Transverse colon (tissue), 4 donors: ENCODE results near the gene SMIM10L2A. TPM values are rescaled to one million over a fixed set of nuclear protein-coding genes. Genes with fewer than 3 reads are reported as not detected.
"Not testable (repeated sequence)": the region's sequence is repeated elsewhere in the genome, so short reads cannot be mapped to it uniquely, and the experiment has no call there.

Source experiments
- DNase-seq: peaks from one replicate; pipeline ENCODE4 v3.0.0-alpha.2; 2019
- H3K27ac ChIP-seq, 4 donors: fragments of 200-600 bp; sonication (generic); 2 replicates each; pipeline ENCODE4 v1.5.1; 2016 to 2018; ENCODE audit warnings: inconsistent platforms in 4 of 4
- H3K27me3 ChIP-seq: fragments of 200-600 bp; sonication (generic); 2 replicates; pipeline ENCODE4 v1.5.1; 2017; ENCODE audit warnings: inconsistent platforms
- H3K36me3 ChIP-seq, 4 donors: fragments of 200-600 bp; sonication (generic); 2 replicates each; pipeline ENCODE4 v1.5.1; 2017 to 2019; ENCODE audit warnings: inconsistent platforms in 4 of 4
- H3K4me1 ChIP-seq, 4 donors: fragments of 200-600 bp; sonication (generic); 2 replicates each; pipeline ENCODE4 v1.5.1; 2017 to 2020; ENCODE audit warnings: inconsistent platforms in 4 of 4
- H3K4me3 ChIP-seq, 4 donors: fragments of 200-600 bp; sonication (generic); 1 replicate in 1 of 4; 2 replicates in 3 of 4; pipeline versions ENCODE4 v1.5.1 to v1.6.1; 2017 to 2019; ENCODE audit warnings: inconsistent platforms in 4 of 4
- H3K9me3 ChIP-seq, 2 donors: fragments of 200-600 bp; sonication (generic); 2 replicates each; pipeline ENCODE4 v1.5.1; 2017 to 2019; ENCODE audit warnings: inconsistent platforms in 2 of 2
- EP300 ChIP-seq: sonication (generic); formaldehyde crosslinking; IDR thresholded peaks from one replicate; pipeline ENCODE4 v1.6.1; 2017; ENCODE audit warnings: antibody characterized with exemption, low read depth
- POLR2A ChIP-seq: fragments of 450-650 bp; IDR thresholded peaks from one replicate; pipeline ENCODE4 v1.6.1; 2016; ENCODE audit warnings: antibody characterized with exemption, mild to moderate bottlenecking, moderate library complexity
- POLR2AphosphoS5 ChIP-seq, 3 donors: sonication (generic); formaldehyde crosslinking; IDR thresholded peaks; one replicate each; pipeline ENCODE4 v1.6.1; 2016; ENCODE audit warnings: antibody characterized with exemption in 3 of 3
- WGBS, 2 donors: methylation state at CpG; one replicate each; pipeline ENCODE4 v1.1.5; 2018; ENCODE audit warnings: low coverage in 1 of 2; 5-methylcytosine and 5-hydroxymethylcytosine counted together
- in situ Hi-C, 4 donors: fragments of 200-750 bp; cut with MboI; loops; one replicate each; pipeline versions ENCODE4 v1.15.0 to v1.15.1; 2017; ENCODE audit warnings: low sequenced_read_pairs in 3 of 4, low pct_ligation_motif_present in 1 of 4, low pct_unique_long_range_greater_than_20kb in 1 of 4
- intact Hi-C: fragments of 100-400 bp; cut with DNase I; formaldehyde crosslinking; loops from one replicate; pipeline ENCODE4 v1.15.1; 2023; ENCODE audit warnings: low total_unique reads
- total RNA-seq, 4 donors: library from RNA; depleted of rRNA; stranded (reverse); fragments of >200 nt; gene quantifications; one replicate each; pipeline ENCODE4 v1.1.0, GENCODE V29; 2016
- TF ChIP-seq, protein P1 (sequence below), 5 experiments: fragments of 200-600 bp in 3 of 5; fragments of 450-650 bp in 2 of 5; sonication (generic) in 3 of 5; IDR thresholded peaks; 1 replicate in 2 of 5; 2 replicates in 3 of 5; pipeline ENCODE4 v1.5.1; 2016 to 2017; ENCODE audit warnings: antibody characterized with exemption in 5 of 5, inconsistent platforms in 3 of 5, mild to moderate bottlenecking in 2 of 5, moderate library complexity in 1 of 5

The SMIM10L2A gene
- total RNA-seq, 4 donors from 2014 or later = 0.32 to 0.41 TPM; not detected in 2

DNA sequence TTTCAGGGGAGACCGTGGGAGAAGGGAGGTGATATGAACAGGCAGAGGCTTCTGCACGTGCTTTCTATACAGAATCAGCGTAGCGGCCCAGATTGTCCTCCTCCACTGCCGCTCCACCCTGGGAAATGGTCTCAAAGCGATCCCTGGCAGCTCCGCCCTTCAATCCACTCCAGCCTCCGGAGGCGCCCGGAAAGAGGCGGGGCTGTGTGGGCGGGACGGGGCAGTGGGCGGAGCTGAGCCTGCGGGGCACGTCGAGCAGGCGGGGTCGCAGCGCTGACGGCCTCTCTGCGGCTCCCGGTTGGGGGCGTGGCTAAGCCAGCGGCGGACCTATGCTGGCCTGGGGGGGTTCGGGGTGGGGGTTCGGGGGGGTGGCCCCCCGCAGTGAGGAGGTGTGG, 210 bp upstream of the SMIM10L2A start:
- in situ Hi-C loops = no loop called here
- TF ChIP-seq POLR2A = no peak
- TF ChIP-seq EP300 = no peak
- TF ChIP-seq, protein P1, sequence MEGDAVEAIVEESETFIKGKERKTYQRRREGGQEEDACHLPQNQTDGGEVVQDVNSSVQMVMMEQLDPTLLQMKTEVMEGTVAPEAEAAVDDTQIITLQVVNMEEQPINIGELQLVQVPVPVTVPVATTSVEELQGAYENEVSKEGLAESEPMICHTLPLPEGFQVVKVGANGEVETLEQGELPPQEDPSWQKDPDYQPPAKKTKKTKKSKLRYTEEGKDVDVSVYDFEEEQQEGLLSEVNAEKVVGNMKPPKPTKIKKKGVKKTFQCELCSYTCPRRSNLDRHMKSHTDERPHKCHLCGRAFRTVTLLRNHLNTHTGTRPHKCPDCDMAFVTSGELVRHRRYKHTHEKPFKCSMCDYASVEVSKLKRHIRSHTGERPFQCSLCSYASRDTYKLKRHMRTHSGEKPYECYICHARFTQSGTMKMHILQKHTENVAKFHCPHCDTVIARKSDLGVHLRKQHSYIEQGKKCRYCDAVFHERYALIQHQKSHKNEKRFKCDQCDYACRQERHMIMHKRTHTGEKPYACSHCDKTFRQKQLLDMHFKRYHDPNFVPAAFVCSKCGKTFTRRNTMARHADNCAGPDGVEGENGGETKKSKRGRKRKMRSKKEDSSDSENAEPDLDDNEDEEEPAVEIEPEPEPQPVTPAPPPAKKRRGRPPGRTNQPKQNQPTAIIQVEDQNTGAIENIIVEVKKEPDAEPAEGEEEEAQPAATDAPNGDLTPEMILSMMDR (IDR thresholded peaks at IDR 0.05) = no peak
- intact Hi-C loops = no loop called here
- peaks cover 0 to 3% (median 0%) of the 10 kb centered on the region in 4 donors for H3K4me1 ChIP-seq
- no peaks in the 10 kb centered on the region for H3K9me3 ChIP-seq
- no peaks in the 10 kb centered on the region for H3K27me3 ChIP-seq
- DNase-seq = peak; percentile 88
- H3K4me3 ChIP-seq = peak overlapping the region; percentile 19 to 55 (median 48)
- WGBS, 2 donors = 45% methylated on average over 25 of the region's 29 CpGs; no CpG with 5 or more reads in 1 of the 2 donors
- H3K27ac ChIP-seq = peak overlapping the region in 1 of 4 donors; percentile 29
- H3K36me3 ChIP-seq = no peaks in the 10 kb centered on the region

DNA sequence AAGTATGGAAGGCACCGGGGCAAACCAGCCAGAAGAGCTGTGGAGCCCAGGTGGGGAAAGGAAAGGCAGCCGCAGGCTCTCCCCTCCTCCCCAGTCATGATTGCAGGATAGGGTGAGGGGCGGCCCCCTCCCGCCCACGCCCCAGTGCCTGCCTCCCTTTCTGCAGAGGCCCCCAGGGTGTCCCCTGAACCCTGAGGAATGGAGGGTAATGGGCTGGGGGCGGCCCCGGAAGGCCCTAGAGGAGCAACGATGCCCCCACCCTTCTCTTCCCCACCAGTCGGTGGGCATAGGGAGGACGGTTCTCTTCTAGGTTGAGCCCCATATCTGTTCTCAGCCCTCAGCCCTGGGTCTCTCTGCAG, 1.0 kb downstream of the SMIM10L2A start:
- H3K27me3 ChIP-seq, H3K36me3 ChIP-seq, H3K9me3 ChIP-seq, intact Hi-C loops, in situ Hi-C loops, DNase-seq, H3K4me1 ChIP-seq, H3K27ac ChIP-seq: not testable (repeated sequence)
- peak overlapping the region in 1 of 4 donors; percentile 55 for H3K4me3 ChIP-seq
- WGBS, 2 donors = 77% methylated on average over 9 of the region's 10 CpGs; no CpG with 5 or more reads in 1 of the 2 donors

DNA sequence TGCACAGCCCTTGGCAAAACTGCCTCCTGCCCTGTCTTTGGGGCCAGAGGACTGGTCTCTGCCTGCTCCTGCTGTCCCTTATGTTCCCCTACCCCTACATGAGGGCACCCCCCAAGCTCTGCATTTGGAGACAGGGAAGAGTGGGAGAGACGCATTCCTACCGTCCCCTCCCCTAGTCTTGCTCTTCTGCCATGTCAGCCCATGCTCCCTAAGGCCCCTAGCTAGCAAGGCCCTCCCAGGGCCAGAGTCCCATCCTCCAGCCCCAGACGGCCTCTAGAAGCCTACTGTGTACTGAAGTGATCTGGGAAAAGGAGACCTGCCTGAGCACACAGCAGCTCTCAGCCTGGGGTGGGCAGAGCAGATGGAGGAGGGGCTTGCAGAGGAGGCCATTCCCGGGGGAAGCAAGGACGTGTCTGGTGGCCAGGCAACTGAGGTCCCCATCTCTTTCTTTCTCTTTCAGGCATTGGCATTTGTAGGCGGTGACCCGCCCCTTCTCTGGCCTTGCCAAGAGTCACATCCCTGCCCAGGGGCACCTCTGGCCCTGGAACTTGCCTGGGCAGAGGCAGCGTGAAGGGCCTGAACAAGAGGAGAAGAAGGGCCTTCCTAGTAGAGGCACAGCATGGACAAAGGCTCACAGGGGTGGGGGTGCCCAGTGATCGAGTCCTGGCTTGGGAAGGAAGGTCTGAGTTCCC, 1.6 kb downstream of the SMIM10L2A start:
- H3K4me3 ChIP-seq, intact Hi-C loops: not testable (repeated sequence)

DNA sequence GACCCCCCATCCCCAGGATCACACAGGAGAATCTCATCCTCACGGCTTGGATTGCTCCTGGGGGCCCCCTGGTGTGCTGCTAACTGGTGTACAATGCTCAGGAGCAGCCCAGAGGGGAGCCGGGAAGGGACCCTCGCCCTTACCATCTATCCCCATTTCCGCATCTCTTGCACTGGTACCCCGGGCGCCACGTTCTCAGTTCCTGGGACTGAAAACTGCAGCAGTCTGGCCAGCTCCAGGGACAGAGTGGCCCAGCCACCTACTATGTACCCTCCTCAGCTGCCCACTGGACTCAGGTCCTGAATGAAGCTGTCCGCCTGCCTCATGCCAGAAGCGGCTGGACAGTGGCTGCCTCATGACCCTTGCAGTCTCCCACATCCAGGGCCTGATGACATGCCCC, 2.7 kb downstream of the SMIM10L2A start:
- in situ Hi-C loops = no loop called here
- H3K4me1 ChIP-seq = peaks cover 0 to 3% (median 0%) of the 10 kb centered on the region in 4 donors
- 88% methylated on average over 9 of the region's 9 CpGs; no CpG with 5 or more reads in 1 of the 2 donors for WGBS, 2 donors
- TF ChIP-seq POLR2AphosphoS5 (IDR thresholded peaks at IDR 0.05) (no peak), EP300 (no peak)
- TF ChIP-seq, protein P1 (IDR thresholded peaks at IDR 0.05) = no peak
- no peak overlapping the region for H3K27ac ChIP-seq
- no peaks in the 10 kb centered on the region for H3K9me3 ChIP-seq
- no peak overlapping the region for H3K4me3 ChIP-seq
- H3K36me3 ChIP-seq = no peaks in the 10 kb centered on the region
- no peaks in the 10 kb centered on the region for H3K27me3 ChIP-seq
- no peak for DNase-seq
- intact Hi-C loops = no loop called here

More for the DNA sequence above, 1.6 kb downstream of the SMIM10L2A start:
- H3K27me3 ChIP-seq, DNase-seq, H3K27ac ChIP-seq, H3K9me3 ChIP-seq, H3K36me3 ChIP-seq, in situ Hi-C loops, H3K4me1 ChIP-seq: not testable (repeated sequence)
- WGBS, 2 donors = 81% methylated on average over 7 of the region's 9 CpGs; no CpG with 5 or more reads in 1 of the 2 donors

DNA sequence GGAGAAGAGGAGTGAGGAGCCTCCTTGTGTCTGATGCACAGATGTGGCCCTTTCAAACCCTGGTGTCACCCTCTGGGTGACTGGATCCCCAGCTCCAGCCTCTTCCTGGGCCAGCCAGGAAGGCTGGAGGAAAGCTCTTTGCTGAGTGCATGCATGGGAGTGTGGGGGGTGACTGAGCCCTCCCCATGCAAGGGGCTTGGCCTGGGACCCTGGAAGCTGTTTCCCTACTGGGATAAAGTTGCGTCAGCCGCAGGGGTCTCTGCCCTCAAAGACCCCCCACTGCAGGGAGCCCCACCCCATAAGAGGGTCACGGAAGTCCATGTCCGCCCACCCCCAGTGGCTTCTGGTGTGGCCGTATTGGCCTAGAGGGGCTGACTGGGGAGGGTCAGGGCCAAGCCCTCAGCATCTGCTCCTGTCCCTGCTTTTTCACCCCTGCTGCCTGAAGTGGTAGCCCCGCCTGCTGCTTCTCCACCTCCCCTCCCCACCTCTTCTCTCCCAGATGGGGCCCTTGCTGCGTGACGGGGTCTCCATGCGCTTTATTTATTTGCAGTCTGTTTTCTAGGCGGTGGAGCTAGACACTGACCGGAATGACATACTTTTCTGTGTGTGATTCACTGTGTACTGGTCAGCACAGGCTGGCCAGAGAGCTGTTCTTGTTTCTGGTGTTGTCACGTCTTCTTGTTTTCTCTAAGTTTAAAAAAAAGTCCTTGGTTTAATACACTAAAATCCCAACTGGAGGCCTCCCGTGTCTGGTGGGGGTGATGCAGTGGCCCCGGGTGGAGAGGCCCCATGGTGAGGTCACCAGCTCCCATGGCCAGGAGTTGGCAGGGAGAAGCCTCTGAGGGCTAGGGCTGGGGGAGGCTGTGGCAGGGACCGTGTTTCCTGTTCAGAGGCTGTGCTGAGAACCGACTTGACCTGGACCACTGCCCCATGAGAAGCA, 3.6 kb downstream of the SMIM10L2A start:
- TF ChIP-seq POLR2A = no peak
- no peak for TF ChIP-seq POLR2AphosphoS5 (IDR thresholded peaks at IDR 0.05)
- no peak for TF ChIP-seq EP300
- TF ChIP-seq, protein P1 (IDR thresholded peaks at IDR 0.05) = no peak
- H3K4me3 ChIP-seq = no peak overlapping the region
- no peaks in the 10 kb centered on the region for H3K9me3 ChIP-seq
- no peak overlapping the region for H3K27ac ChIP-seq
- H3K4me1 ChIP-seq = peaks cover 0 to 3% (median 0%) of the 10 kb centered on the region in 4 donors
- no peaks in the 10 kb centered on the region for H3K36me3 ChIP-seq
- WGBS, 2 donors = 70% methylated on average over 16 of the region's 16 CpGs; no CpG with 5 or more reads in 1 of the 2 donors
- in situ Hi-C loops = no loop called here
- intact Hi-C loops = no loop called here
- no peaks in the 10 kb centered on the region for H3K27me3 ChIP-seq
- no peak for DNase-seq
